ENCODE measurements around the gene CLK2. TPM values are rescaled to one million over a fixed set of nuclear protein-coding genes. Genes with fewer than 3 reads are reported as not detected.

Gene CLK2
- total and polyA plus RNA-seq, 2 of the 13 experiments (the other 11 are each of a cell fraction or from before 2014, with no cell fraction given): 20.1 to 73.5 TPM

DNA sequence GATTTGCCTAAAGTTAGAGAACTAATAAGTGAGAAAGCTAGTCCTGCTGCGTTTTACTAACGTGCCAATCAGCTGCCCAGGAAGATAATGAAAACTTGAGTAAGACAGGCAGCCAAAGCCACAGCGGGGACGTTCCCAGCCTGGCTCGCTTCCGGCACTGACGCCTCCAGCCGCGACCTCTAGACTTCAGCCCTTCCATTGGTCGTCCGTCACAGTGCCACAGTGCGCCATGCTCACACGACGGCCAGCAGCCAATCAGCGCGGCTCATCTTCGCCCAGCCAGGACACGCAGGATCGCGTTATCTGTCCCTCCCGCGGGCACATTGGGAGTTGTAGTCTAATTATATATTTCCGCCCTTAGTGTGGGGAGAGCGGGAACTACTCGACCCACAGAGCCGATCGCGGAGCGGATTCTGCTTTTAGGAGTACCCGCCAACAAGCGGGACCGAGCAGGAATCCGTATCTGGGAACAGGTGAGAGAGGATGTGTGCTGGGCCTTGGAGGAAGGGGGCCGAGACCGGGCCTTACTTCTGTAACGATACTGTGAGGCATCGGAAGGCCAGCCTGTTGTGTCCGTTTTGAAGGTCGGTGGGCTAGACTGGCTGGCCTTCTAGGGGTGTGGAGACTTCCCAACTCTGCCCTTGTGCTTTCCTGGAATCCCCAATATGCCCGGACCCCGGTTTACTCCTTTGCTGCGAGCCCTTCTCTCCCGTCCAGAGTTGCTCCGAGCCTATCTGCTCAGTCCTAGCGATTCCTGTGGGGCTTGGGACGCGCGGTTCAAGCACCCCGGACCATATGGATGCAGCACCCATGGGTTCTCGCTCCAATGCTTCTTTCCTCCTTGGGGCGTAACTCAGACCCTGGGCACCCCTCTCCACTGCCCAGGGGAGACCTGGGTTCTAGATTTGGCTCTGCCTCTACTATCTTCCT, 35.5 kb upstream of the CLK2 start, which contains the start of gene FDPS (continued):
- TF ChIP-seq, protein P1, sequence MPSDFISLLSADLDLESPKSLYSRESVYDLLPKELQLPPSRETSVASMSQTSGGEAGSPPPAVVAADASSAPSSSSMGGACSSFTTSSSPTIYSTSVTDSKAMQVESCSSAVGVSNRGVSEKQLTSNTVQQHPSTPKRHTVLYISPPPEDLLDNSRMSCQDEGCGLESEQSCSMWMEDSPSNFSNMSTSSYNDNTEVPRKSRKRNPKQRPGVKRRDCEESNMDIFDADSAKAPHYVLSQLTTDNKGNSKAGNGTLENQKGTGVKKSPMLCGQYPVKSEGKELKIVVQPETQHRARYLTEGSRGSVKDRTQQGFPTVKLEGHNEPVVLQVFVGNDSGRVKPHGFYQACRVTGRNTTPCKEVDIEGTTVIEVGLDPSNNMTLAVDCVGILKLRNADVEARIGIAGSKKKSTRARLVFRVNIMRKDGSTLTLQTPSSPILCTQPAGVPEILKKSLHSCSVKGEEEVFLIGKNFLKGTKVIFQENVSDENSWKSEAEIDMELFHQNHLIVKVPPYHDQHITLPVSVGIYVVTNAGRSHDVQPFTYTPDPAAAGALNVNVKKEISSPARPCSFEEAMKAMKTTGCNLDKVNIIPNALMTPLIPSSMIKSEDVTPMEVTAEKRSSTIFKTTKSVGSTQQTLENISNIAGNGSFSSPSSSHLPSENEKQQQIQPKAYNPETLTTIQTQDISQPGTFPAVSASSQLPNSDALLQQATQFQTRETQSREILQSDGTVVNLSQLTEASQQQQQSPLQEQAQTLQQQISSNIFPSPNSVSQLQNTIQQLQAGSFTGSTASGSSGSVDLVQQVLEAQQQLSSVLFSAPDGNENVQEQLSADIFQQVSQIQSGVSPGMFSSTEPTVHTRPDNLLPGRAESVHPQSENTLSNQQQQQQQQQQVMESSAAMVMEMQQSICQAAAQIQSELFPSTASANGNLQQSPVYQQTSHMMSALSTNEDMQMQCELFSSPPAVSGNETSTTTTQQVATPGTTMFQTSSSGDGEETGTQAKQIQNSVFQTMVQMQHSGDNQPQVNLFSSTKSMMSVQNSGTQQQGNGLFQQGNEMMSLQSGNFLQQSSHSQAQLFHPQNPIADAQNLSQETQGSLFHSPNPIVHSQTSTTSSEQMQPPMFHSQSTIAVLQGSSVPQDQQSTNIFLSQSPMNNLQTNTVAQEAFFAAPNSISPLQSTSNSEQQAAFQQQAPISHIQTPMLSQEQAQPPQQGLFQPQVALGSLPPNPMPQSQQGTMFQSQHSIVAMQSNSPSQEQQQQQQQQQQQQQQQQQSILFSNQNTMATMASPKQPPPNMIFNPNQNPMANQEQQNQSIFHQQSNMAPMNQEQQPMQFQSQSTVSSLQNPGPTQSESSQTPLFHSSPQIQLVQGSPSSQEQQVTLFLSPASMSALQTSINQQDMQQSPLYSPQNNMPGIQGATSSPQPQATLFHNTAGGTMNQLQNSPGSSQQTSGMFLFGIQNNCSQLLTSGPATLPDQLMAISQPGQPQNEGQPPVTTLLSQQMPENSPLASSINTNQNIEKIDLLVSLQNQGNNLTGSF (CRISPR knock-in tag; IDR thresholded peaks at IDR 0.05): peak; percentile 77; the same call in 1 of the 2 replicates
- TF ChIP-seq TBX2 (CRISPR knock-in tag; IDR thresholded peaks at IDR 0.05; ENCODE audit: borderline replicate concordance) (peak; percentile 77), ZSCAN20 (CRISPR knock-in tag; IDR thresholded peaks at IDR 0.05; ENCODE audit: borderline replicate concordance) (no peak)
- TF ChIP-seq, protein P2, sequence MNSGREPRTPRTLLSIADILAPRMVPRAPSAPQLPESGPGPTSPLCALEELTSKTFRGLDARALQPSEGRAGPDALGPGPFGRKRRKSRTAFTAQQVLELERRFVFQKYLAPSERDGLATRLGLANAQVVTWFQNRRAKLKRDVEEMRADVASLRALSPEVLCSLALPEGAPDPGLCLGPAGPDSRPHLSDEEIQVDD (CRISPR knock-in tag; IDR thresholded peaks at IDR 0.05; ENCODE audit: borderline replicate concordance): 0 out of 2 replicates have a peak, but pooled peaks have one; percentile 18
- TF ChIP-seq, protein P3, sequence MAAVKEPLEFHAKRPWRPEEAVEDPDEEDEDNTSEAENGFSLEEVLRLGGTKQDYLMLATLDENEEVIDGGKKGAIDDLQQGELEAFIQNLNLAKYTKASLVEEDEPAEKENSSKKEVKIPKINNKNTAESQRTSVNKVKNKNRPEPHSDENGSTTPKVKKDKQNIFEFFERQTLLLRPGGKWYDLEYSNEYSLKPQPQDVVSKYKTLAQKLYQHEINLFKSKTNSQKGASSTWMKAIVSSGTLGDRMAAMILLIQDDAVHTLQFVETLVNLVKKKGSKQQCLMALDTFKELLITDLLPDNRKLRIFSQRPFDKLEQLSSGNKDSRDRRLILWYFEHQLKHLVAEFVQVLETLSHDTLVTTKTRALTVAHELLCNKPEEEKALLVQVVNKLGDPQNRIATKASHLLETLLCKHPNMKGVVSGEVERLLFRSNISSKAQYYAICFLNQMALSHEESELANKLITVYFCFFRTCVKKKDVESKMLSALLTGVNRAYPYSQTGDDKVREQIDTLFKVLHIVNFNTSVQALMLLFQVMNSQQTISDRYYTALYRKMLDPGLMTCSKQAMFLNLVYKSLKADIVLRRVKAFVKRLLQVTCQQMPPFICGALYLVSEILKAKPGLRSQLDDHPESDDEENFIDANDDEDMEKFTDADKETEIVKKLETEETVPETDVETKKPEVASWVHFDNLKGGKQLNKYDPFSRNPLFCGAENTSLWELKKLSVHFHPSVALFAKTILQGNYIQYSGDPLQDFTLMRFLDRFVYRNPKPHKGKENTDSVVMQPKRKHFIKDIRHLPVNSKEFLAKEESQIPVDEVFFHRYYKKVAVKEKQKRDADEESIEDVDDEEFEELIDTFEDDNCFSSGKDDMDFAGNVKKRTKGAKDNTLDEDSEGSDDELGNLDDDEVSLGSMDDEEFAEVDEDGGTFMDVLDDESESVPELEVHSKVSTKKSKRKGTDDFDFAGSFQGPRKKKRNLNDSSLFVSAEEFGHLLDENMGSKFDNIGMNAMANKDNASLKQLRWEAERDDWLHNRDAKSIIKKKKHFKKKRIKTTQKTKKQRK (IDR thresholded peaks at IDR 0.05; ENCODE audit: low read length): no peak
- TF ChIP-seq, protein P4, sequence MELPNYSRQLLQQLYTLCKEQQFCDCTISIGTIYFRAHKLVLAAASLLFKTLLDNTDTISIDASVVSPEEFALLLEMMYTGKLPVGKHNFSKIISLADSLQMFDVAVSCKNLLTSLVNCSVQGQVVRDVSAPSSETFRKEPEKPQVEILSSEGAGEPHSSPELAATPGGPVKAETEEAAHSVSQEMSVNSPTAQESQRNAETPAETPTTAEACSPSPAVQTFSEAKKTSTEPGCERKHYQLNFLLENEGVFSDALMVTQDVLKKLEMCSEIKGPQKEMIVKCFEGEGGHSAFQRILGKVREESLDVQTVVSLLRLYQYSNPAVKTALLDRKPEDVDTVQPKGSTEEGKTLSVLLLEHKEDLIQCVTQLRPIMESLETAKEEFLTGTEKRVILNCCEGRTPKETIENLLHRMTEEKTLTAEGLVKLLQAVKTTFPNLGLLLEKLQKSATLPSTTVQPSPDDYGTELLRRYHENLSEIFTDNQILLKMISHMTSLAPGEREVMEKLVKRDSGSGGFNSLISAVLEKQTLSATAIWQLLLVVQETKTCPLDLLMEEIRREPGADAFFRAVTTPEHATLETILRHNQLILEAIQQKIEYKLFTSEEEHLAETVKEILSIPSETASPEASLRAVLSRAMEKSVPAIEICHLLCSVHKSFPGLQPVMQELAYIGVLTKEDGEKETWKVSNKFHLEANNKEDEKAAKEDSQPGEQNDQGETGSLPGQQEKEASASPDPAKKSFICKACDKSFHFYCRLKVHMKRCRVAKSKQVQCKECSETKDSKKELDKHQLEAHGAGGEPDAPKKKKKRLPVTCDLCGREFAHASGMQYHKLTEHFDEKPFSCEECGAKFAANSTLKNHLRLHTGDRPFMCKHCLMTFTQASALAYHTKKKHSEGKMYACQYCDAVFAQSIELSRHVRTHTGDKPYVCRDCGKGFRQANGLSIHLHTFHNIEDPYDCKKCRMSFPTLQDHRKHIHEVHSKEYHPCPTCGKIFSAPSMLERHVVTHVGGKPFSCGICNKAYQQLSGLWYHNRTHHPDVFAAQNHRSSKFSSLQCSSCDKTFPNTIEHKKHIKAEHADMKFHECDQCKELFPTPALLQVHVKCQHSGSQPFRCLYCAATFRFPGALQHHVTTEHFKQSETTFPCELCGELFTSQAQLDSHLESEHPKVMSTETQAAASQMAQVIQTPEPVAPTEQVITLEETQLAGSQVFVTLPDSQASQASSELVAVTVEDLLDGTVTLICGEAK (IDR thresholded peaks at IDR 0.05): no peak
- TF ChIP-seq, protein P4 (CRISPR knock-in tag; IDR thresholded peaks at IDR 0.05): no peak

Measured in HepG2 (cell line).